ENCODE results near the gene NDUFS2.
"Not testable (repeated sequence)": the region's sequence is repeated elsewhere in the genome, so short reads cannot be mapped to it uniquely, and the experiment has no call there.

The NDUFS2 gene

GRCh38 chr1:161255955-161256520 is 53.9 kb downstream of the NDUFS2 start:
- not testable (repeated sequence) for DNase-seq

- DNase-seq: not testable (repeated sequence)
Observed at GRCh38 chr1:161257109-161257508, 54.9 kb downstream of the NDUFS2 start.

GRCh38 chr1:161258439-161259344 is 56.5 kb downstream of the NDUFS2 start, which contains the start of gene PCP4L1:
PCP4L1 (plus strand) TSS chr1:161258745; CDS start chr1:161258975, 230 bp downstream.
- DNase-seq: no peak

- no peak for DNase-seq
Observed at GRCh38 chr1:161259345-161259702, 57.2 kb downstream of the NDUFS2 start.

- DNase-seq: no peak
Observed at GRCh38 chr1:161259765-161260164, 57.6 kb downstream of the NDUFS2 start.

GRCh38 chr1:161260376-161261260 is 58.5 kb downstream of the NDUFS2 start:
- DNase-seq: no peak

- DNase-seq: no peak
Observed at GRCh38 chr1:161261261-161262235, 59.4 kb downstream of the NDUFS2 start.
